HG03432 (cell line): ENCODE data around the gene KIAA0232.
A peak's percentile ranks its signal among the peaks of the same experiment; 100 is the strongest.

Experiments
- ATAC-seq: cut with Tn5 transposase; IDR thresholded peaks from one replicate; pipeline ENCODE4 v1.9.1; 2021; ENCODE audit warnings: mild to moderate bottlenecking, moderate library complexity; ENCODE audit not compliant: unreplicated experiment

Gene KIAA0232, protein sequence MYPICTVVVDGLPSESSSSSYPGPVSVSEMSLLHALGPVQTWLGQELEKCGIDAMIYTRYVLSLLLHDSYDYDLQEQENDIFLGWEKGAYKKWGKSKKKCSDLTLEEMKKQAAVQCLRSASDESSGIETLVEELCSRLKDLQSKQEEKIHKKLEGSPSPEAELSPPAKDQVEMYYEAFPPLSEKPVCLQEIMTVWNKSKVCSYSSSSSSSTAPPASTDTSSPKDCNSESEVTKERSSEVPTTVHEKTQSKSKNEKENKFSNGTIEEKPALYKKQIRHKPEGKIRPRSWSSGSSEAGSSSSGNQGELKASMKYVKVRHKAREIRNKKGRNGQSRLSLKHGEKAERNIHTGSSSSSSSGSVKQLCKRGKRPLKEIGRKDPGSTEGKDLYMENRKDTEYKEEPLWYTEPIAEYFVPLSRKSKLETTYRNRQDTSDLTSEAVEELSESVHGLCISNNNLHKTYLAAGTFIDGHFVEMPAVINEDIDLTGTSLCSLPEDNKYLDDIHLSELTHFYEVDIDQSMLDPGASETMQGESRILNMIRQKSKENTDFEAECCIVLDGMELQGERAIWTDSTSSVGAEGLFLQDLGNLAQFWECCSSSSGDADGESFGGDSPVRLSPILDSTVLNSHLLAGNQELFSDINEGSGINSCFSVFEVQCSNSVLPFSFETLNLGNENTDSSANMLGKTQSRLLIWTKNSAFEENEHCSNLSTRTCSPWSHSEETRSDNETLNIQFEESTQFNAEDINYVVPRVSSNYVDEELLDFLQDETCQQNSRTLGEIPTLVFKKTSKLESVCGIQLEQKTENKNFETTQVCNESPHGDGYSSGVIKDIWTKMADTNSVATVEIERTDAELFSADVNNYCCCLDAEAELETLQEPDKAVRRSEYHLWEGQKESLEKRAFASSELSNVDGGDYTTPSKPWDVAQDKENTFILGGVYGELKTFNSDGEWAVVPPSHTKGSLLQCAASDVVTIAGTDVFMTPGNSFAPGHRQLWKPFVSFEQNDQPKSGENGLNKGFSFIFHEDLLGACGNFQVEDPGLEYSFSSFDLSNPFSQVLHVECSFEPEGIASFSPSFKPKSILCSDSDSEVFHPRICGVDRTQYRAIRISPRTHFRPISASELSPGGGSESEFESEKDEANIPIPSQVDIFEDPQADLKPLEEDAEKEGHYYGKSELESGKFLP (N-terminal part only)

DNA sequence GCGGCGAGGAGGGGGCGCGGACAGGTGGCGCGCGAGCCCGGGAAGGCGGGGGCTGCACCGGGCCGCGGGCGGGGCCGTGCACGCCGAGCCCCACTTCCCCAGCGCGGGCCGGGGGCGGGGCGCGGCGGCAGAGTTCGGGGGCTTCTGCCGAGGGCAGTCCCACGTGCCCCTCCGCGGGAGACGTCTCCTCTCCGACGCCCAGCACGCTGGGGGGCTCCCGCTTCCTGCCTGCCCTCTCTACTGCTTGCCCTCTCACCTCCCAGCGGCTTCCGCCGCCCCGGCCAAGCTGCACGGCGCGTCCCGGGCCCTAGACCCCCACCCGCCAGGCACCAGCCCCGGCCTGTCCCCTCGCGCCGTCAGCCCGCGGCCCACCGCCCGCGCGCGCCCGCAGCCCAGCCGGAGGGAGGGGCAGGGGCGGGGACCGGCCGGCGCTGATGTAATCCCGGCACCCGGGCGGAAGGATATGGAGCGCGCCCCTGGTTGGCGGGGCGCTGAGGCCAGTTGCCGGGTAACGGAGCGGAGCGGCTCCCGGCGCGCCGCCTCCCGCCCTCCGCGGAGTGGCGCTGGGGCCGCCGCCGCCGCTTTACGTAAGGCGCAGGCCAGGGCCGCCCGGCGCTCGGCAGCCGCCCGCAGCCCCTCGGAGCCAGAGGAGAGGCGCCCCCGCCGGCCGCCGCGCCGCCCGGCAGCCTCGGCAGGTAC, at the start of gene KIAA0232:
Gene KIAA0232 (plus strand): TSS at position 581 of the 699 bp plus-strand sequence. CDS start 41,727 bp downstream, outside the sequence.
- peak; percentile 77 for ATAC-seq

DNA sequence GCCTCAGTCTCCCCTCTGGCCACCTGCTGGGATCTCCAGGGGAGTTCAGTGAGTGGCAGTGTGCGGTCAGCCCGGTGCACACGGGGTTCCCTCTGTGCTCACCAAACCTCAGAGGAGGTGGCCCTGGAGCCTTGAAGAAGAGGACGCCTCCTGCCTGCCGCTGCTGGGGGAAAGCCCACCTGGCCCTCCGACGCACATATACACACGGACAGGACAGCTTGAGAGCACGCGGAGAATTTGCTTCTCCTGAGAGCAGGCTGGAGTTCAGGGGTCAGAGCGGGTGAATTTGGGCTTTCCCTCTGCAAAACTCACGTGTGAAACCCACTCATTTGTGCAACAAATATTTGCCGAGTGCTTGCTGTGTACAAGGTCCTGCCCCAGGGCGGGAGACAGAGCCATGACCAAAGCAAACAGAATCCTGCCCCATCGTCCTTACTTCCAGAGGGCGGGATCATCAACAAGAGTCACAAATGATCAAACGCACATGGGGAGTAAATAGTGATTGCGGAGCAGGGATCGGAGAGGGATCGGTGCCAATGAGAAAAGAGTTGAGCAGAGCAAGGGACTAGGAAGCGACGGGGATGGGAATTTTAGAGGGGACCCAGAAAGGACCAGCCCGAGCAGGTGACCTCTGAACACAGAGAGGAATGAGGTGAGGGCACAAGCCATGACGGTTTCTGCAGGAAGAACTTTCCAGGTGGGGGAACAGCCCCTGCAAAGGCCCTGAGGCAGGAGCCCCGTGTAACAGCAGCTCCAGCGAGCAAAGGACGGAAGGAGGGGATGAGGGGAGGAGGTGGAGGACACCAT, 49.0 kb upstream of the KIAA0232 start:
- ATAC-seq = no peak

GRCh38 chr4:6734165-6734786, 48.3 kb upstream of the KIAA0232 start:
- no peak for ATAC-seq

- ATAC-seq = no peak
Observed at GRCh38 chr4:6739920-6740319, 42.6 kb upstream of the KIAA0232 start.

GRCh38 chr4:6740347-6740746, 42.2 kb upstream of the KIAA0232 start:
- no peak for ATAC-seq

- ATAC-seq = no peak
Observed at GRCh38 chr4:6742507-6742906, 40.0 kb upstream of the KIAA0232 start.

DNA sequence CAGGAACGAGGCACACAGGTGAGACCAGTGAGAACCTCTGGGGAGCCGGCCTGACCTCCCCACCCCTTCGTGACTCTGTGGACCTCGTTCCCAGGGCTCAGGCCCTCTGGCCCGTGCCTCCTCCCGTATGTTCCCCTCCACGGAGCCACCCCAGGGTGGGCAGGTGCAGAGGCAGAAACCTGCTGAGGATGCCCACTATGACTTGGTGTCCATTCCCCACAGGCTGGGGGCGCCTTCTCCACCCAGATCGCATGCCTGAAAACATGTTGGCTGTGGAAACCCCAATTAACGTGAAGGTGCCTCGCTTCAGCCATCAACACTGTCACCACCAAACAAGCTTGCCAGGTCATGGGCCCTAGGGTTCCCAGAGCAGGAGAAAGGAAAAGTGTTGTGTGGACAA, 39.5 kb upstream of the KIAA0232 start:
- ATAC-seq = no peak

DNA sequence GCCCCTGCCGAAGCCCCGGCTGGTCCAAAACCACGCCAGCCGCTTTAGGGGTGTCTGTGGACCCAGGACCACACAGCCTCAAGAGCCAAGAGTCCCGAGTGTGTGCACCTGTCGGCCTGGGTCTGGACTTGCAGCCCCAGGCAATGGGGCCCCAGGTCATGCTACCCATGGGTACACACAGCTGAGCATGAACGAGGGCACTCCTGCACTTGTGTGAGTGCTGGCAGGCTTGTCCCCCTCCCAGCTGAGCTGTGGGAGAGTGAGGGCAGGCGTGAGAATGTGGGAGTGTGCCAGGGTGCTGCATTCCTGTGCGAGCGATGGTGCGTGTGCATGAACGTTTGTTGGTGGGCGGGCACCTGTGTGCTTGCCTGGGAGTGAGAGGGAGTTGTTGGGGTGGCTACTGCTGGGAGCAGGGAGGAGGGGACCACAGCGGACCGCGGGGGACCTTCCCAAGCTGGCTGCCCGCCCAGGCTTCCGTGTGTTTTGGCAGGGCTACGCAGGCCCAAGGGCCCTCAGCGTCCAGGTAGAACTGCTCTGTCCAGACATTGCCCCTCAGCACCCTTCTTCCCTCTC, 35.7 kb upstream of the KIAA0232 start:
- no peak for ATAC-seq

GRCh38 chr4:6747294-6748051, 35.1 kb upstream of the KIAA0232 start:
- no peak for ATAC-seq

GRCh38 chr4:6748286-6748685, 34.2 kb upstream of the KIAA0232 start:
- no peak for ATAC-seq

GRCh38 chr4:6749340-6750171, 33.0 kb upstream of the KIAA0232 start:
- ATAC-seq = no peak

- ATAC-seq = no peak
Observed at GRCh38 chr4:6750286-6751221, 32.0 kb upstream of the KIAA0232 start.

DNA sequence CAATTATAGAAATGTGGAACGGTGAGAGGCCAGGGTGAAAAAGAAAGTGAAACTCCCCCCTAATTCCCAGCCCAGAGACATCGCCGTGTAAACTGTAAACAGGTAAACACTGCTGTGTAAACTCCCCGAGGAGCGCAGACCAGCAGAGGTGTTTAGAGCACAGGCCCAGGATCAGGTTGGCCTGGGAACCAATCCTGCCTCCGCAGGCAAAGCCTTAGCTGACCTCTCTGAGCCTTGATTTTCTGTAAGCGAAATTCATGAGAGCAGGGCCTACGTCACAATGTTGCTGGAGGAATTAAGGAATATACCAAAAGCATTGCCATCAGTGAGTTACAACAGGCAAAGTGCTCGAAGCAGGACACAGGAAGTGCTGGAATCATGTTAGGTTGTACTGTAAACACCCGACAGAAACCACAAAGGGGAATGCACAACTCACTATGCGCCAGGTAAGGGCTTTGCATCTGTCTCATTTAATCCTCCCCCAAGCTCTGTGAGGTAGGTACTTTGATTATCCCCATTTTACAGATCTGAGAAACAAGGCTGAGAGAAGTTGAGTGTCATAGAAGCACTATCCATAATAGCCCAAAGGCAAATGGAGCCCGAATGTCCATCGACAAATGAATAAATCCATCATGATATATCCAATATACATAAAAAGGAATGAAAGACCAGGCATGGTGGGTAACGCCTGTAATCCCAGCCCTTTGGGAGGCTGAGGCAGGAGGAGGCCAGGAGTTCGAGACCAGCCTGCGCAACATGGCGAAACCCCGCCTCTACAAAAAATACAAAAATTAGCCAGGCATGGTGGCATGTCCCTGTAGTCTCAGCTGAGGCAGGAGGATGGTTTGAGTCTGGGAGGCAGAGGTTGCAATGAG, 30.7 kb upstream of the KIAA0232 start:
- ATAC-seq = no peak

- ATAC-seq = no peak
Observed at GRCh38 chr4:6752486-6752829, 30.1 kb upstream of the KIAA0232 start.

DNA sequence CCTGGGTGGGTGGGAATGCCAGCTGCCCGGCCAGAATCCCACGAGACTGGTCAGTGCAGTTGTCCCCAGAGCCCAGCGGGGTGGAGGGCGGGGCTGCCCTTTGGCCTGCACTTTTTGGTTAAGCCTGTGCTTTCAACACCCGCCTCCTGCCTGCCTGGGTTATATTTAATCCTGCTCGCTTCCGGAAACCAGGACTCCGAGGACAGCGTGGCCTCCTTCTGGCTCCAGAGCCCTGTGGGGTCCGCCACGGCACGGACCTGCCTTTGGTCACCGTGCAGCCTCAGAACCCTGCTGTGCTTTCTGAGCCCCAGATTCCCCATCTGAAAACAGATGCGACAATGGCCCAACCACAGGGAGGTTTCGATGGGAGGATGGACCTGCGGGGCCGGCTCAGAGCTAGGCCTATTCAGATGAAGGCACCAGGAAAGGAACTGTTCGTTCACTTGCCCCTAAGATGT, 29.4 kb upstream of the KIAA0232 start:
- no peak for ATAC-seq
